GM12874 (cell line): ENCODE data around the gene CTNNA3.

ENCODE experiments used
- CTCF ChIP-seq: IDR thresholded peaks from 2 replicates; pipeline ENCODE4 v1.5.1; 2011; ENCODE audit warnings: low read depth, mild to moderate bottlenecking, control low read depth, low read length, moderate library complexity; ENCODE audit not compliant: insufficient read depth

Gene CTNNA3

GRCh38 chr10:65891073-65891981 lies 1804.7 kb downstream of the CTNNA3 start:
- TF ChIP-seq CTCF, result no peak

GRCh38 chr10:65864529-65864928 lies 1831.5 kb downstream of the CTNNA3 start:
- no peak for TF ChIP-seq CTCF

GRCh38 chr10:65864036-65864435 lies 1832.0 kb downstream of the CTNNA3 start:
- no peak for TF ChIP-seq CTCF
